IPS-20b (cell line): Measurements from ENCODE around the gene LIN37.

Source experiments
- H3K27ac ChIP-seq: one replicate; pipeline ENCODE4 v1.5.1; 2013; ENCODE audit warnings: low read length
- H3K27me3 ChIP-seq: 2 replicates; pipeline ENCODE4 v1.6.1; 2013; ENCODE audit warnings: mild to moderate bottlenecking, low read length, inconsistent platforms; ENCODE audit not compliant: insufficient read depth
- H3K36me3 ChIP-seq: 2 replicates; pipeline ENCODE4 v1.6.1; 2013; ENCODE audit warnings: low read depth, mild to moderate bottlenecking, inconsistent platforms, low read length, moderate library complexity; ENCODE audit not compliant: insufficient read depth
- H3K4me1 ChIP-seq: 2 replicates; pipeline ENCODE4 v1.6.1; 2013; ENCODE audit warnings: mild to moderate bottlenecking, control low read depth, inconsistent platforms, low read length, moderate library complexity; ENCODE audit not compliant: insufficient read depth
- H3K4me3 ChIP-seq: 2 replicates; pipeline ENCODE4 v1.5.1; 2013; ENCODE audit warnings: mild to moderate bottlenecking, low read length, inconsistent platforms
- H3K9ac ChIP-seq: 2 replicates; pipeline ENCODE4 v1.6.1; 2013; ENCODE audit warnings: low read depth, mild to moderate bottlenecking, inconsistent platforms, low read length, moderate library complexity
- H3K9me3 ChIP-seq: 2 replicates; pipeline ENCODE4 v1.6.1; 2013; ENCODE audit warnings: mild to moderate bottlenecking, low read depth, low read length, inconsistent platforms; ENCODE audit not compliant: insufficient read depth

The LIN37 gene

GRCh38 chr19:35731353-35731752 lies 17.0 kb upstream of the LIN37 start:
- no peaks in the 10 kb centered on the region for H3K27me3 ChIP-seq
- H3K9me3 ChIP-seq: no peaks in the 10 kb centered on the region
- H3K9ac ChIP-seq: no peak overlapping the region
- no peaks in the 10 kb centered on the region for H3K4me1 ChIP-seq
- no peak overlapping the region for H3K27ac ChIP-seq
- H3K4me3 ChIP-seq: no peak overlapping the region
- H3K36me3 ChIP-seq: peaks cover 85% of the 10 kb centered on the region

GRCh38 chr19:35731779-35732405 lies 16.5 kb upstream of the LIN37 start:
- H3K9me3 ChIP-seq: no peaks in the 10 kb centered on the region
- no peak overlapping the region for H3K27ac ChIP-seq
- no peaks in the 10 kb centered on the region for H3K27me3 ChIP-seq
- H3K4me3 ChIP-seq: no peak overlapping the region
- H3K4me1 ChIP-seq: no peaks in the 10 kb centered on the region
- no peak overlapping the region for H3K9ac ChIP-seq
- peaks cover 87% of the 10 kb centered on the region for H3K36me3 ChIP-seq

GRCh38 chr19:35732540-35733179 lies 15.7 kb upstream of the LIN37 start:
- Histone ChIP-seq H3K4me1 (no peaks in the 10 kb centered on the region), H3K36me3 (peaks cover 86% of the 10 kb centered on the region), H3K27me3 (no peaks in the 10 kb centered on the region), H3K4me3 (no peak overlapping the region), H3K9me3 (no peaks in the 10 kb centered on the region), H3K27ac (no peak overlapping the region), H3K9ac (no peak overlapping the region)

GRCh38 chr19:35733180-35734125 lies 14.9 kb upstream of the LIN37 start:
- Histone ChIP-seq H3K9me3 (no peaks in the 10 kb centered on the region), H3K9ac (no peak overlapping the region), H3K4me3 (no peak overlapping the region), H3K27me3 (no peaks in the 10 kb centered on the region), H3K36me3 (peaks cover 86% of the 10 kb centered on the region), H3K4me1 (no peaks in the 10 kb centered on the region), H3K27ac (no peak overlapping the region)

GRCh38 chr19:35734273-35734672 lies 14.1 kb upstream of the LIN37 start:
- no peaks in the 10 kb centered on the region for H3K9me3 ChIP-seq
- H3K27me3 ChIP-seq: no peaks in the 10 kb centered on the region
- H3K36me3 ChIP-seq: peaks cover 85% of the 10 kb centered on the region
- no peak overlapping the region for H3K4me3 ChIP-seq
- no peak overlapping the region for H3K9ac ChIP-seq
- no peaks in the 10 kb centered on the region for H3K4me1 ChIP-seq
- H3K27ac ChIP-seq: no peak overlapping the region

- Histone ChIP-seq H3K4me1 (no peaks in the 10 kb centered on the region), H3K9me3 (no peaks in the 10 kb centered on the region), H3K36me3 (peaks cover 79% of the 10 kb centered on the region), H3K4me3 (no peak overlapping the region), H3K27ac (no peak overlapping the region), H3K9ac (no peak overlapping the region), H3K27me3 (no peaks in the 10 kb centered on the region)
Measured at GRCh38 chr19:35734889-35735288, 13.5 kb upstream of the LIN37 start.

GRCh38 chr19:35736913-35737886 lies 11.2 kb upstream of the LIN37 start:
- no peak overlapping the region for H3K4me3 ChIP-seq
- H3K9me3 ChIP-seq: no peaks in the 10 kb centered on the region
- no peak overlapping the region for H3K27ac ChIP-seq
- H3K9ac ChIP-seq: no peak overlapping the region
- peaks cover 56% of the 10 kb centered on the region for H3K36me3 ChIP-seq
- no peaks in the 10 kb centered on the region for H3K4me1 ChIP-seq
- no peaks in the 10 kb centered on the region for H3K27me3 ChIP-seq

GRCh38 chr19:35738021-35738886 lies 10.1 kb upstream of the LIN37 start:
- Histone ChIP-seq H3K27ac (no peak overlapping the region), H3K9me3 (no peaks in the 10 kb centered on the region), H3K27me3 (no peaks in the 10 kb centered on the region), H3K36me3 (peaks cover 54% of the 10 kb centered on the region), H3K4me1 (no peaks in the 10 kb centered on the region), H3K4me3 (no peak overlapping the region), H3K9ac (no peak overlapping the region)

GRCh38 chr19:35738887-35739229 lies 9.5 kb upstream of the LIN37 start:
- Histone ChIP-seq H3K9me3 (no peaks in the 10 kb centered on the region), H3K36me3 (peaks cover 48% of the 10 kb centered on the region), H3K27me3 (no peaks in the 10 kb centered on the region), H3K4me3 (no peak overlapping the region), H3K27ac (no peak overlapping the region), H3K9ac (no peak overlapping the region), H3K4me1 (no peaks in the 10 kb centered on the region)

GRCh38 chr19:35739275-35740107 lies 8.9 kb upstream of the LIN37 start:
- peak overlapping the region; percentile 80 for H3K4me3 ChIP-seq
- peak overlapping the region; percentile 70; the same call in 1 of the 2 replicates for H3K9ac ChIP-seq
- peaks cover 42% of the 10 kb centered on the region for H3K36me3 ChIP-seq
- H3K4me1 ChIP-seq: no peaks in the 10 kb centered on the region
- no peaks in the 10 kb centered on the region for H3K27me3 ChIP-seq
- no peaks in the 10 kb centered on the region for H3K9me3 ChIP-seq
- no peak overlapping the region for H3K27ac ChIP-seq
